AG04449 (cell line): ENCODE measurements around the gene FGF23.

ENCODE experiments used
- CTCF ChIA-PET: fragments of 350-600 bp; formaldehyde crosslinking; extraction: SDS; loops from one replicate; lab custom pipeline; 2021; ENCODE audit warnings: antibody characterized with exemption; lab: Yijun Ruan, JAX
- POLR2A ChIA-PET: fragments of 400-600, 350-600 bp; formaldehyde crosslinking; extraction: SDS; loops from one replicate; lab custom pipeline; 2020; ENCODE audit warnings: antibody characterized with exemption, inconsistent platforms; lab: Yijun Ruan, JAX
- DNase-seq: peaks from one replicate; pipeline ENCODE4 v3.0.0-alpha.2; 2010; ENCODE audit warnings: low read depth, low spot score
- H3K4me3 ChIP-seq: 2 replicates; pipeline ENCODE4 v1.5.1; 2011; ENCODE audit warnings: low read depth, mild to moderate bottlenecking, control low read depth, low read length
- TF ChIP-seq, protein P1 (sequence below): IDR thresholded peaks from one replicate; pipeline ENCODE4 v1.5.1; 2011; ENCODE audit warnings: mild to moderate bottlenecking, moderate library complexity, low read length, control low read depth, inconsistent platforms; ENCODE audit not compliant: insufficient read depth; ENCODE audit errors: missing control alignments

The FGF23 gene

GRCh38 chr12:4380332-4380731, 820 bp upstream of the FGF23 start:
- POLR2A ChIA-PET: no interaction called here
- CTCF ChIA-PET: interaction anchor here (1.0 kb wide), 1 partner anchor 41 kb away, joined by 4 read pairs; no protein-coding TSS in a partner anchor
- TF ChIP-seq, protein P1, sequence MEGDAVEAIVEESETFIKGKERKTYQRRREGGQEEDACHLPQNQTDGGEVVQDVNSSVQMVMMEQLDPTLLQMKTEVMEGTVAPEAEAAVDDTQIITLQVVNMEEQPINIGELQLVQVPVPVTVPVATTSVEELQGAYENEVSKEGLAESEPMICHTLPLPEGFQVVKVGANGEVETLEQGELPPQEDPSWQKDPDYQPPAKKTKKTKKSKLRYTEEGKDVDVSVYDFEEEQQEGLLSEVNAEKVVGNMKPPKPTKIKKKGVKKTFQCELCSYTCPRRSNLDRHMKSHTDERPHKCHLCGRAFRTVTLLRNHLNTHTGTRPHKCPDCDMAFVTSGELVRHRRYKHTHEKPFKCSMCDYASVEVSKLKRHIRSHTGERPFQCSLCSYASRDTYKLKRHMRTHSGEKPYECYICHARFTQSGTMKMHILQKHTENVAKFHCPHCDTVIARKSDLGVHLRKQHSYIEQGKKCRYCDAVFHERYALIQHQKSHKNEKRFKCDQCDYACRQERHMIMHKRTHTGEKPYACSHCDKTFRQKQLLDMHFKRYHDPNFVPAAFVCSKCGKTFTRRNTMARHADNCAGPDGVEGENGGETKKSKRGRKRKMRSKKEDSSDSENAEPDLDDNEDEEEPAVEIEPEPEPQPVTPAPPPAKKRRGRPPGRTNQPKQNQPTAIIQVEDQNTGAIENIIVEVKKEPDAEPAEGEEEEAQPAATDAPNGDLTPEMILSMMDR: no peak
- DNase-seq: no peak
- H3K4me3 ChIP-seq: no peak overlapping the region

- no peak overlapping the region for H3K4me3 ChIP-seq
- POLR2A ChIA-PET: no interaction called here
- no peak for DNase-seq
- TF ChIP-seq, protein P1: no peak
- CTCF ChIA-PET: no interaction called here
Observed at GRCh38 chr12:4378772-4379171, 740 bp downstream of the FGF23 start.

DNA sequence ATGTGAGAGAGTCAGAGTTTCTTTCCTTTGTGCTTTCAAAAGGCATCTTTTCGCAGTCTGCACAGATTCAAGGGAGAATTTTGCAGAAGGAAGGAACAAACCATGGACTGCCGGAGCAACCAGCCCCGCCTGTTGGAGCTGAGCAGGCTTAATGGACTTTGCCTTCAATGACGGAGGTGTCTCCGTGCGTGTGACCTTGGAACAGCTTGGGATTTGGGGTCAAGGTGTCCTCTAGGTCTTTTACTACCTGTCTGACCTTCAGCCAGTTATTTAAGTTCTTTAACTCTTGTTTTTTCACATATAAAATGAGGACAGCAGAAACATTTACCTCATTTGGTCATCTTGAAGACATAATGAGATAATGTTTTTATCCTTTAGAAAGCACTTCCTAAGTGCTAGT, 4.1 kb downstream of the FGF23 start:
- no peak for DNase-seq
- H3K4me3 ChIP-seq: no peak overlapping the region
- ChIA-PET POLR2A (no interaction called here), CTCF (no interaction called here)
- TF ChIP-seq, protein P1: no peak

DNA sequence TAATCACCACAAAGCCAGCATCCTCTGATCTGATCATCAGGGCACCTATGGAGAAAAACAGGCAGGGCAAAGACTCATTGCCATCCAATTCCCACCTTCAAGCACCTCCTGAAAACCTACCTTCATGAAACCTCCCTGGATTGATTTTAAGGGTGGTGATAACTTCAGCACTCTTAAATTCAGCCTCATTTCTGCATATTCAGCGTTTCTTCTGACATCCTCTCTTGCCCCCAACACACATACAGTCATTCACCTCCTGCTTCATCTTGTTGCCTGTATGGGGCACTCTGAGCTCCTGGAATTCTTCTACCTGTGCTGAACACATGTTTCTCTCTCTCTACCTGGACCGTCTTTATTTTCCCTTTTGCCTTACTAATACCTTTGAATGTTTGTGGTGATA, 6.9 kb downstream of the FGF23 start:
- TF ChIP-seq, protein P1: no peak
- DNase-seq: no peak
- no peak overlapping the region for H3K4me3 ChIP-seq
- ChIA-PET POLR2A (no interaction called here), CTCF (no interaction called here)

DNA sequence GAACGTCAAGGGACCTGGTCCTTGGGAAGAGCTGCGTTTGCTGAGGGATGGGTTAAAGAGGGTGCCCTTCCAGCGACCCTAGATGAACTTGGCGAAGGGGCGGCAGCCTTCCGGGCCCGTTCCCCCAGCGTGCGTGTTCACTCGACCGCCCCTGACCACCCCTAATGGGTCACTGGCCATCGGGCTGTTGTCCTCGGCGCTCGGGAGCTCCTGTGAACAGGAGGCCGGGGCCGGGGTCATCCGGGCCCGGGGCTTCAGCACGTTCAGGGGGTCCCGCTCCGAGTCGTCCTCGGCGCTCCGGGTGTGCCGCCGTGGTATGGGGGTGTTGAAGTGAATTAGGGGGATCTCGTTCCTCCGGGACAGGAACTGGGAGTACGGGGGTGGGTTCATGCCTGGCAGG, 9.2 kb downstream of the FGF23 start:
- H3K4me3 ChIP-seq: no peak overlapping the region
- ChIA-PET POLR2A (no interaction called here), CTCF (no interaction called here)
- TF ChIP-seq, protein P1: no peak
- DNase-seq: no peak

DNA sequence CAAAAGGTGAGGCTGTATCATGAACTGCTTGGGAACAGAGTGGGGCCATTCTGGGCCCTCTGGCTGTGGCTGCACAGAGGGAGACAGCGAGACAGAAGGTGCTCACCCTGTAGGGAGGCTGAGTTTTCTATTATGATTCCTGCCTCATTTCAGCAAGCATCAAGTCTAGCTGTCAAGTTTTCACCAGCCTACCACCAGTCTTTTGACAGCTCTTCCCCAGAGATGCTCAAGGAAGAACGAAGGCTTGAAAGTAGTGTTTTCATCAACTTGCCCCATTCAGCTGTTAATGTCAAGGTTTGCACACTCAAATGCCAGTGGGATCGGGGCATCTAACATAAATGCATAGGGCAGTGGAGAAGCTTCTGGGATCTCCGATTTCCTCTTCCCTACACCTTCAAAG, 10.0 kb downstream of the FGF23 start:
- ChIA-PET CTCF (no interaction called here), POLR2A (no interaction called here)
- no peak overlapping the region for H3K4me3 ChIP-seq
- DNase-seq: no peak
- TF ChIP-seq, protein P1: no peak

DNA sequence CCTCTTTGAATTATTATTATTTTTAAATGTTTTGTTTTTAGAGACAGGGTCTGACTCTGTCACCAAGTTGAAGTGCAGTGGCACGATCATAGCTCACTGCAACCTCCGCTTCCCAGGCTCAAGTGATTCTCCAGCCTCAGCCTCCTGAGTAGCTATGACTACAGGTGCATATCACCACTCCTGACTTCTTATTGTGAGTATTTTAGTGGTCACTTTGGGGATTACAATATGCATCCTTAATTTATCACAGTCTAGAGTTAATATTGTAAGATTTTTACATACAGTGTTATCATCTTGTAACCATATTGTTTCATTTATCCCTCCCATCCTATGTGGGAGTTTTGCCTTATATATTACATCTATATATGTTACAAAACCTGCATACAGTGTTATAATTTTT, 13.4 kb downstream of the FGF23 start:
- ChIA-PET CTCF (no interaction called here), POLR2A (no interaction called here)
- TF ChIP-seq, protein P1: no peak
- H3K4me3 ChIP-seq: no peak overlapping the region
- DNase-seq: no peak
